Adrenal gland (tissue), 12 donors: ENCODE measurements around the gene SFMBT1. TPM values are rescaled to one million over a fixed set of nuclear protein-coding genes. Genes with fewer than 3 reads are reported as not detected.

Source experiments
- DNase-seq, 7 donors: peaks; one replicate each; pipeline ENCODE4 v3.0.0-alpha.2; 2019 to 2020
- H3K27ac ChIP-seq, 5 donors: fragments of 200-600 bp; sonication (generic) in 4 of 5; 1 replicate in 3 of 5; 2 replicates in 2 of 5; pipeline versions ENCODE4 v1.5.1 to v1.8.0; 2016 to 2020; ENCODE audit warnings: mild to moderate bottlenecking in 1 of 5
- H3K27me3 ChIP-seq: fragments of 200-600 bp; 2 replicates; pipeline ENCODE4 v1.8.0; 2021
- H3K36me3 ChIP-seq, 2 donors: fragments of 200-600 bp; replicated peaks in 1 of 2; 1 replicate in 1 of 2; 2 replicates in 1 of 2; pipeline versions ENCODE4 v1.5.1 to v1.8.0; 2018 to 2022
- H3K4me1 ChIP-seq, 2 donors: fragments of 200-600 bp; replicated peaks in 1 of 2; 1 replicate in 1 of 2; 2 replicates in 1 of 2; pipeline versions ENCODE4 v1.5.1 to v1.8.0; 2018 to 2021
- H3K4me3 ChIP-seq, 4 donors: fragments of 200-600 bp; sonication (generic) in 3 of 4; one replicate each; pipeline ENCODE4 v1.5.1; 2016 to 2018
- H3K9me3 ChIP-seq, 3 donors: fragments of 200-600 bp; sonication (generic) in 1 of 3; replicated peaks in 1 of 3; 1 replicate in 2 of 3; 2 replicates in 1 of 3; pipeline versions ENCODE4 v1.5.1 to v1.8.0; 2016 to 2021
- CTCF ChIP-seq, 6 experiments: fragments of 450-650 bp in 4 of 6; fragments of 200-600 bp in 2 of 6; sonication (generic) in 1 of 6; IDR thresholded peaks; 1 replicate in 5 of 6; 2 replicates in 1 of 6; pipeline versions ENCODE4 v1.5.1 to v1.8.0; 2016 to 2021; ENCODE audit warnings: antibody characterized with exemption in 6 of 6, mild to moderate bottlenecking in 2 of 6, moderate library complexity in 1 of 6
- POLR2A ChIP-seq, 2 donors: fragments of 450-650 bp; IDR thresholded peaks; one replicate each; pipeline ENCODE4 v1.6.1; 2017; ENCODE audit warnings: antibody characterized with exemption in 2 of 2, mild to moderate bottlenecking in 2 of 2, moderate library complexity in 1 of 2
- WGBS, 4 donors: extraction: QIAGEN DNeasy Blood & Tissue Kit in 2 of 4; methylation state at CpG; one replicate each; pipeline versions ENCODE4 v1.1.5 to v1.1.7; 2013 to 2017; 5-methylcytosine and 5-hydroxymethylcytosine counted together
- intact Hi-C, 2 donors: fragments of 100-400 bp; cut with DNase I; formaldehyde crosslinking; loops; one replicate each; pipeline versions ENCODE4 v1.14.1 to v1.15.0; 2022 to 2023
- polyA plus RNA-seq, 3 donors: library from polyadenylated mRNA; stranded (reverse); fragments of 200-250 nt in 2 of 3; fragments of 350-450 nt in 1 of 3; fragmentation: Illumina TruSeq in 1 of 3; extraction: RNeasy Lipid Tissue Mini Kit (QIAGEN cat#74804) in 1 of 3; gene quantifications; one replicate each; pipeline ENCODE4 v1.2.3, GENCODE V29; 2013 to 2014
- total RNA-seq, 9 donors: library from RNA; depleted of rRNA in 4 of 9; stranded (reverse); fragments of >200 nt in 4 of 9; fragments of 120-200 nt in 1 of 9; fragmentation: NEBNext Ultra II Directional in 1 of 9; extraction: Animal tissue kit (Norgen Biotek cat#: 25700) in 1 of 9; gene quantifications; one replicate each; pipeline versions ENCODE4 v1.1.0 to v1.2.4, GENCODE V29; 2013 to 2023
- donor health status: healthy with polysubstance abuse.
- donor health status: Bipolar disorder and iron deficiency.
- donor health status: DM: yes; HTN: yes; CAD: no.
- donor health status: DM: no; HTN: no; CAD: no.
- donor health status: DM: no; HTN: no; CAD: no.
- donor health status: DM: yes; HTN: yes; CAD: no.

Gene SFMBT1
- total and polyA plus RNA-seq, 12 donors, result 2.1 to 14.8 (median 8.3) TPM

DNA sequence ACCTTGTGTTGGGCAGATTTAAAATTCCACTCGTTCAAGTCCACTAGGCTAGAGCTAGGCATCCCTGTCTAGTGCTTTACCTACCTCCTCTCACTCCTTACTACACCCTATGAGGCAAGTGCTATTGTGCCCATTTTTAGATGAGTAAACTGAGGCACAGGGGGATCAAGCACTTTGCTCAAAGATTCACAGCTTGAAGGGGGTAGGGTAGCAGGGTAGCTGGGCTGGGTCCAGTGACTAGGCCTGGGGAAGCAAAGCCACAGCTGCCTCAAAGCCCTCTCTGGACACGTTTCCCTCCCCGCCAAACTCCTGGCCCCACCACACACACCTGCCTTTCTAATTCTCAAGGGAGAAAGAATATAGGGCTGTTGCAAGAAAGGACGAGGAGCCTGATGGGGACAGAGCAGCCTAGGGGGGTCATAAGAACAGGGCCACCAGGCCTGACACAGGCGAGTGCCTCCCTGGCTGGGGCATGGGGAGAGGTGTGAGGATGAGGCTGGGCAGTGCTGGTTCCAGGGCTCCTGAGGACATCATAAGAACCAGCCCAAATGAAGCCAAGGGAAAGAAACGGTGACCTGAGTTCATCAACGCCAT is 34.8 kb upstream of the SFMBT1 start:
- 81 to 91% (median 86%) methylated on average over 7 of the region's 7 CpGs for WGBS, 4 donors
- peak in 1 of 7 donors; percentile 31 for DNase-seq
- TF ChIP-seq CTCF (IDR thresholded peaks at IDR 0.05) (no peak), POLR2A (IDR thresholded peaks at IDR 0.05) (no peak)
- H3K4me1 ChIP-seq, result no peaks in the 10 kb centered on the region
- no peaks in the 10 kb centered on the region for H3K9me3 ChIP-seq
- intact Hi-C loops, result no loop called here
- H3K27me3 ChIP-seq, result no peaks in the 10 kb centered on the region
- H3K27ac ChIP-seq, result no peak overlapping the region
- H3K36me3 ChIP-seq, result no peaks in the 10 kb centered on the region
- H3K4me3 ChIP-seq, result no peak overlapping the region

DNA sequence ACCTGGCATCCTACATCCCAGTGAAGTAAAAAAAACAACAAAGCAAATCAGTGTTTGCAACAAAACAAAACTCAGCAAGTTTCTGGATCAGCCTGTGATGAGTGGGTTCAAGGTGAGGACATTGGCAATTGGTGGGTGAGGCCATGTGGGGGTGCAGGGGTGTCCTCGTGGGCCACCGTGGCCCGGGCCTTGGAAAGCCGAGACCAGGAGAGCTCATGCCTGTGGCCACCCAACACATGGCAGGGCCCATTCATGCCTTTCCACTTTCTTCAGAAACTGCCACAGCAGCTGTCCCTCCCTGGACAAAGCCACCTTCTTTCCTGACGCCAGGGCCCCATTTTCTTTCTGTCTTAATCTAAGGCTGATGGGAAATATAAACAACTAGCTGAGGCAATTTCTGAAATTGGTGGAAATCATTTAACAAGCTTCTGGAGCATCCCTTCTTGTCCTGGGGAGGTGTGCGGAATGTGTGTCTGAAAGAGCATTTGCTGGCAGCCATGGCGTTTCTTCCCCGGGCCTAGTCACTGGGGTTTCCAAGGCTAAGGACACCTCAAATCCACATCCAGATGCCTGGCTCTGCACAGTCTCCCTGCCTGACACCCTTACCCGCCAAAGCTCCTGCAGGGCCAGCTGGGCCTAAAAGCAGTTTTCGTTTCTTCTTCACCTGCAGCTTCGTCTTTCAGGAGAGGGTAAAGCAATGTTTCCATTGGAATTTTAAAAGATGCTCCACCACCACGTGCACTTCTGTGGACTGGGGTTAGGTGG is 34.1 kb upstream of the SFMBT1 start:
- Histone ChIP-seq H3K27ac (no peak overlapping the region), H3K27me3 (no peaks in the 10 kb centered on the region), H3K4me1 (no peaks in the 10 kb centered on the region), H3K9me3 (no peaks in the 10 kb centered on the region), H3K36me3 (no peaks in the 10 kb centered on the region), H3K4me3 (no peak overlapping the region)
- intact Hi-C loops, result loop anchor here (10.0 kb wide), 3 partner anchors 145 to 325 kb away; no protein-coding TSS in a partner anchor
- DNase-seq, result peak in 1 of 7 donors; percentile 33
- 70 to 80% (median 76%) methylated on average over 12 of the region's 12 CpGs for WGBS, 4 donors
- no peak for TF ChIP-seq POLR2A (IDR thresholded peaks at IDR 0.05)
- no peak for TF ChIP-seq CTCF (IDR thresholded peaks at IDR 0.05)

GRCh38 chr3:53079147-53079546 is 33.3 kb upstream of the SFMBT1 start:
- Histone ChIP-seq H3K4me3 (no peak overlapping the region), H3K27ac (no peak overlapping the region), H3K36me3 (no peaks in the 10 kb centered on the region), H3K27me3 (no peaks in the 10 kb centered on the region), H3K4me1 (no peaks in the 10 kb centered on the region), H3K9me3 (no peaks in the 10 kb centered on the region)
- WGBS, 4 donors, result 90 to 97% (median 92%) methylated on average over 6 of the region's 6 CpGs
- intact Hi-C loops, result loop anchor here (10.0 kb wide), 3 partner anchors 144 to 324 kb away; no protein-coding TSS in a partner anchor
- TF ChIP-seq CTCF (IDR thresholded peaks at IDR 0.05), result no peak
- no peak for TF ChIP-seq POLR2A (IDR thresholded peaks at IDR 0.05)
- DNase-seq, result peak in 1 of 7 donors; percentile 9

DNA sequence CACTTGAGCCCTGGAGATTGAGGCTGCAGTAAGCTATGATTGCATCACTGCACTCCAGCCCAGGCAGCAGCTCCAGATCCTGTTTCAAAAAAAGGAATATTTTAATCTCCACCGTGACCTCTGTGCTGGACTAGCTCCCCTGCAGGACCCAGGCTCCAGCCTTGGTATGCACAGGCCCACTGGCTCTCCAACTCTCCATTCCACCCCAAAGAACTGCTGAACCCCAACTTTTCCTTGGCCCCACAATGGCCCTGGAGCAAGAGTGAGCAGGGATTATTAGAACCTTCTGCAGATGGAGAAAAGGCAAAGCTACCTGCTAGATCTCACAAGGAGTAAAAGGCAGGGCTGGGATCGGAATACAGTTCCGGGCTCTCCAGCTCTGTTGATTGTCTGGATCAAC is 32.8 kb upstream of the SFMBT1 start:
- Histone ChIP-seq H3K4me1 (no peaks in the 10 kb centered on the region), H3K27ac (no peak overlapping the region), H3K36me3 (no peaks in the 10 kb centered on the region), H3K4me3 (no peak overlapping the region), H3K27me3 (no peaks in the 10 kb centered on the region), H3K9me3 (no peaks in the 10 kb centered on the region)
- intact Hi-C loops, result loop anchor here (10.0 kb wide), 3 partner anchors 144 to 324 kb away; no protein-coding TSS in a partner anchor
- peak in 1 of 7 donors; percentile 29 for DNase-seq
- WGBS, 4 donors, result 87 to 96% (median 95%) methylated on average over 3 of the region's 3 CpGs
- TF ChIP-seq CTCF (IDR thresholded peaks at IDR 0.05) (no peak), POLR2A (IDR thresholded peaks at IDR 0.05) (no peak)
